ENCODE data around the gene USP25.

USP25 gene

GRCh38 chr21:15840406-15840805, 110.6 kb downstream of the USP25 start:
- no peaks in the 10 kb centered on the region for H3K27me3 ChIP-seq (ENCODE audit: insufficient read depth, poor library complexity, severe bottlenecking)
- TF ChIP-seq GABPA (IDR thresholded peaks at IDR 0.05; ENCODE audit: low read depth) (no peak), POLR2AphosphoS5 (IDR thresholded peaks at IDR 0.05; ENCODE audit: low read depth) (no peak), REST (IDR thresholded peaks at IDR 0.05; ENCODE audit: insufficient replicate concordance, low read depth) (no peak), SPI1 (IDR thresholded peaks at IDR 0.05; ENCODE audit: borderline replicate concordance, low read depth) (no peak)
- H3K27ac ChIP-seq (replicated peaks), result no peak overlapping the region
- DNase-seq (ENCODE audit: low read depth in 1 of 2, low spot score in 1 of 2), result no peak
- H3K4me3 ChIP-seq (replicated peaks; ENCODE audit: insufficient read depth, low read length), result no peak overlapping the region

- H3K27ac ChIP-seq (replicated peaks), result no peak overlapping the region
- no peak overlapping the region for H3K4me3 ChIP-seq (replicated peaks; ENCODE audit: insufficient read depth, low read length)
- H3K27me3 ChIP-seq (ENCODE audit: insufficient read depth, poor library complexity, severe bottlenecking), result no peaks in the 10 kb centered on the region
- no peak for DNase-seq (ENCODE audit: low read depth in 1 of 2, low spot score in 1 of 2)
- no peak for TF ChIP-seq REST (IDR thresholded peaks at IDR 0.05; ENCODE audit: insufficient replicate concordance, low read depth)
These were observed 112.2 kb downstream of the USP25 start for GRCh38 chr21:15841856-15842564.

GRCh38 chr21:15842565-15842880, 112.7 kb downstream of the USP25 start:
- no peak for DNase-seq (ENCODE audit: low read depth in 1 of 2, low spot score in 1 of 2)
- H3K27me3 ChIP-seq (ENCODE audit: insufficient read depth, poor library complexity, severe bottlenecking), result no peaks in the 10 kb centered on the region
- H3K4me3 ChIP-seq (replicated peaks; ENCODE audit: insufficient read depth, low read length), result no peak overlapping the region
- TF ChIP-seq CTCF (IDR thresholded peaks at IDR 0.05; ENCODE audit: insufficient read depth, low read length), result no peak
- TF ChIP-seq POLR2AphosphoS5 (IDR thresholded peaks at IDR 0.05; ENCODE audit: low read depth), result no peak
- TF ChIP-seq SPI1 (IDR thresholded peaks at IDR 0.05; ENCODE audit: borderline replicate concordance, low read depth), result no peak
- no peak for TF ChIP-seq GABPA (IDR thresholded peaks at IDR 0.05; ENCODE audit: low read depth)
- no peak for TF ChIP-seq REST (IDR thresholded peaks at IDR 0.05; ENCODE audit: insufficient replicate concordance, low read depth)
- H3K27ac ChIP-seq (replicated peaks), result no peak overlapping the region

- Histone ChIP-seq H3K4me3 (replicated peaks; ENCODE audit: insufficient read depth, low read length) (no peak overlapping the region), H3K27me3 (ENCODE audit: insufficient read depth, poor library complexity, severe bottlenecking) (no peaks in the 10 kb centered on the region), H3K27ac (replicated peaks) (no peak overlapping the region)
- TF ChIP-seq SPI1 (IDR thresholded peaks at IDR 0.05; ENCODE audit: borderline replicate concordance, low read depth) (no peak), GABPA (IDR thresholded peaks at IDR 0.05; ENCODE audit: low read depth) (no peak), POLR2AphosphoS5 (IDR thresholded peaks at IDR 0.05; ENCODE audit: low read depth) (no peak), CTCF (IDR thresholded peaks at IDR 0.05; ENCODE audit: insufficient read depth, low read length) (no peak), REST (IDR thresholded peaks at IDR 0.05; ENCODE audit: insufficient replicate concordance, low read depth) (no peak)
- no peak for DNase-seq (ENCODE audit: low read depth in 1 of 2, low spot score in 1 of 2)
These were observed 114.0 kb downstream of the USP25 start for GRCh38 chr21:15843766-15844165.
